Measurements from ENCODE around the gene MAPKAPK3. TPM values are rescaled to one million over a fixed set of nuclear protein-coding genes. Genes with fewer than 3 reads are reported as not detected.

Gene MAPKAPK3
- total RNA-seq, 1 donor from 2014 or later: 21.2 TPM

GRCh38 chr3:50674349-50675178 is 57.6 kb downstream of the MAPKAPK3 start, which contains the start of gene DOCK3:
Gene DOCK3, plus strand, starts transcription at chr3:50674927. Its CDS starts 337 bp downstream, at chr3:50675264.
- Mint-ChIP-seq H3K36me3 (ENCODE audit: low read depth) (peaks cover 2% of the 10 kb centered on the region), H3K9me3 (ENCODE audit: low read depth) (no peaks in the 10 kb centered on the region), H3K4me3 (ENCODE audit: unreplicated experiment) (peak within 1 kb of the TSS; percentile 49), H3K27ac (ENCODE audit: unreplicated experiment) (no peak within 1 kb of the TSS), H3K4me1 (ENCODE audit: low read depth) (peaks cover 6% of the 10 kb centered on the region), H3K27me3 (ENCODE audit: low read depth) (peaks cover 65% of the 10 kb centered on the region)
- TF ChIP-seq, protein P1, sequence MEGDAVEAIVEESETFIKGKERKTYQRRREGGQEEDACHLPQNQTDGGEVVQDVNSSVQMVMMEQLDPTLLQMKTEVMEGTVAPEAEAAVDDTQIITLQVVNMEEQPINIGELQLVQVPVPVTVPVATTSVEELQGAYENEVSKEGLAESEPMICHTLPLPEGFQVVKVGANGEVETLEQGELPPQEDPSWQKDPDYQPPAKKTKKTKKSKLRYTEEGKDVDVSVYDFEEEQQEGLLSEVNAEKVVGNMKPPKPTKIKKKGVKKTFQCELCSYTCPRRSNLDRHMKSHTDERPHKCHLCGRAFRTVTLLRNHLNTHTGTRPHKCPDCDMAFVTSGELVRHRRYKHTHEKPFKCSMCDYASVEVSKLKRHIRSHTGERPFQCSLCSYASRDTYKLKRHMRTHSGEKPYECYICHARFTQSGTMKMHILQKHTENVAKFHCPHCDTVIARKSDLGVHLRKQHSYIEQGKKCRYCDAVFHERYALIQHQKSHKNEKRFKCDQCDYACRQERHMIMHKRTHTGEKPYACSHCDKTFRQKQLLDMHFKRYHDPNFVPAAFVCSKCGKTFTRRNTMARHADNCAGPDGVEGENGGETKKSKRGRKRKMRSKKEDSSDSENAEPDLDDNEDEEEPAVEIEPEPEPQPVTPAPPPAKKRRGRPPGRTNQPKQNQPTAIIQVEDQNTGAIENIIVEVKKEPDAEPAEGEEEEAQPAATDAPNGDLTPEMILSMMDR (IDR thresholded peaks at IDR 0.05): no peak
- no peak for DNase-seq (ENCODE audit: low spot score)

- Mint-ChIP-seq H3K4me1 (ENCODE audit: low read depth) (peaks cover 6% of the 10 kb centered on the region), H3K27me3 (ENCODE audit: low read depth) (peaks cover 67% of the 10 kb centered on the region), H3K36me3 (ENCODE audit: low read depth) (peaks cover 2% of the 10 kb centered on the region), H3K4me3 (ENCODE audit: unreplicated experiment) (peak overlapping the region; percentile 49), H3K27ac (ENCODE audit: unreplicated experiment) (no peak overlapping the region), H3K9me3 (ENCODE audit: low read depth) (no peaks in the 10 kb centered on the region)
- TF ChIP-seq, protein P1 (IDR thresholded peaks at IDR 0.05): peak; percentile 68
- no peak for DNase-seq (ENCODE audit: low spot score)
These were observed 58.5 kb downstream of the MAPKAPK3 start for GRCh38 chr3:50675179-50676030.

DNA sequence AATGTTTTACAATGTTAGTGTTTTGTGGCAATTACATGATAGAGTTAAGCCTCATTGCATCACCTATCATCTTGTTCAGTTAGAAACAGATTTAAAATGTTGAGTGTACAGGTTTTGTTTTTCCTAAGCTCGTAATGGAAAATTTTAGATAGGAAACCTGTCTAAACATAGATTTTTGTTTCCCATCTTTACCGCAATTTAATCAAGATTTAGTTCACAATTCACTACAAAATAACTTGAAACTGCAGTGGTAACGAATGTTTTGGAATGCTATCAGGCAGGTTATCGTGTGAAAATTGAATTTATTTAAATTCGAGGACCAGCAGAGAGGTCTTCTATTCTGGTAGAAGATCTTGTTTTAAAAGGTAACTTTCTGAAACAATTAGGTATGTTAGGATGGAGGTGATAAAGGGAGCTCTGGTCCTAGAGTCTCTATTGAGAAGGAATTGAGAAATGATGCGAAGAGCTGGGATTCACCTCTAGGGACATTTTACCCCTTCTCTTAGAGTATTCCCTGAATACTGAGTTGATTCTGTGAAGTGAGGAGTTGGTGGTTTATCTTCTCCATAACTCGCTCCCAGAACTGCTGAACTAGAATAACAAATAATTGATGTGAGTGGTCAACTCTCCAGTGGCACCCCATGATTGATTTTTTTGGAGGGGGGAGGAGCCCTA is 59.2 kb downstream of the MAPKAPK3 start:
- Mint-ChIP-seq H3K4me3 (ENCODE audit: unreplicated experiment) (no peak overlapping the region), H3K27ac (ENCODE audit: unreplicated experiment) (no peak overlapping the region), H3K36me3 (ENCODE audit: low read depth) (peaks cover 2% of the 10 kb centered on the region), H3K27me3 (ENCODE audit: low read depth) (peaks cover 68% of the 10 kb centered on the region), H3K9me3 (ENCODE audit: low read depth) (no peaks in the 10 kb centered on the region), H3K4me1 (ENCODE audit: low read depth) (peaks cover 6% of the 10 kb centered on the region)
- TF ChIP-seq, protein P1 (IDR thresholded peaks at IDR 0.05): no peak
- no peak for DNase-seq (ENCODE audit: low spot score)

GRCh38 chr3:50687127-50687751 is 70.3 kb downstream of the MAPKAPK3 start:
- H3K9me3 Mint-ChIP-seq (ENCODE audit: low read depth): no peaks in the 10 kb centered on the region
- DNase-seq (ENCODE audit: low spot score): no peak
- TF ChIP-seq, protein P1 (IDR thresholded peaks at IDR 0.05): no peak
- no peak overlapping the region for H3K4me3 Mint-ChIP-seq (ENCODE audit: unreplicated experiment)
- H3K27me3 Mint-ChIP-seq (ENCODE audit: low read depth): peaks cover 51% of the 10 kb centered on the region
- no peaks in the 10 kb centered on the region for H3K4me1 Mint-ChIP-seq (ENCODE audit: low read depth)
- H3K27ac Mint-ChIP-seq (ENCODE audit: unreplicated experiment): no peak overlapping the region
- no peaks in the 10 kb centered on the region for H3K36me3 Mint-ChIP-seq (ENCODE audit: low read depth)
